Measurements from ENCODE around the gene SYMPK.

The SYMPK gene

DNA sequence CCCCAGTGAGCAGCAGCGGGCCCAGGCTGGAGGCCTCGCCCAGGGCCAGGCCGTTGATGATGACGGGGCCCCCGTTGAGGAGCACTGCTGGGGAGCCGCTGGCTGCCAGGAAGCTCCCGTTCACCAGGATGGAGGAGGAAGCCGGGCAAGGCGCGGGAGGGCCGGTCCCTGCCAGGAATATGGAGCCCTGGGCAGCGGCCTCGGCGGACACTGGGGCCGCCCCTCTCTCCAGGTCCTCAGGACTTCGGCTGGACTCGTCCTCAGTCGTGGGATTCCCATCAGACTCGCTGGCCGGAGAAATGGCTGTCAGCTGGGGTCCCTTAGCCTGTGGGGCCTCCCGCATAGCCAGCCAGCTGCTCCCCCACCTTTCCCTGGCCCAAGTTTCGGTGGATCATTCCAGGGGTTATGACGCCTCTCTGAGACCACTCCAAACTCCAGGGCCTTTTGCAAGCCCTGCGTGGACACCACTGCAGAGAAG, 96.0 kb downstream of the SYMPK start:
- DNase-seq (ENCODE audit: low read depth) = no peak

- no peak for DNase-seq (ENCODE audit: low read depth)
Measured at GRCh38 chr19:45766296-45766868, 96.6 kb downstream of the SYMPK start.

DNA sequence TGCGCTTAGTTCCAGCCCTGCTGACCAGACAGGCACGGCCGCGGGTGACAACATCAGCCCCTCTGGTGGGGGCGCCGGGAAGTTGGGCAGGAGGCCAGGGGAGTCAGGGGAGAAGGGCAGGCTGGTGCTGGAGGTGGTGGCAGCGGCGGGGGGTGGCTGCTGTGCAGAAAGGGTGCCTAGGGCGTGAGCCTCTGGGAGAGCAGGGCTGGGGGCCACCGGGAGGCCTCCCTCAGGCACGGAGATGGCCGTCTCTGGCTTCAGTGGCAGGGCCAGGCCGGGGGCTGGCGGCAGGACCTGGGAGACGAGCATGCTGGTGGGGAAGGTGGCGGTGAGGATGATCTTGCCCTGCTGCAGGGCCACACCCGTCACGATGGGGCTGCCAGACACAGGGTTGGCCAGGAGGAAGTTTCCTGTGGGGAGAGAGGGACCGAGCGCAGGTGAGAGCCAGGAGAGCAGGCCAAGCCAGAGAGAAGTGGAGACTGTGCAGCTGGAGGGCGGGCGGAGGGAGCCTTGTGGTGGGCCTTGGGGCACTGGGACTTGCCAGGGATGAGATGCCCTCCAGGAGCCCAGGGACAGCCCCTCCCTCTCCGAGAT, 97.1 kb downstream of the SYMPK start:
- DNase-seq (ENCODE audit: low read depth) = no peak

Data from fibroblast of gingiva (primary cell).